NCI-H187 treated with DMSO at 0.1 percent for 48 hours (cell line): ENCODE measurements around the gene PARP2.
"Not testable (repeated sequence)": the region's sequence is repeated elsewhere in the genome, so short reads cannot be mapped to it uniquely, and the experiment has no call there.

ENCODE experiments used
- DNase-seq: peaks from one replicate; lab custom pipeline; 2025; lab: John Stamatoyannopoulos, UW

Gene PARP2

GRCh38 chr14:20347747-20348146 lies 4.3 kb downstream of the PARP2 start:
- DNase-seq = no peak

GRCh38 chr14:20350282-20350681 lies 6.8 kb downstream of the PARP2 start:
- no peak for DNase-seq

- DNase-seq = no peak
Measured at GRCh38 chr14:20350860-20351259, 7.4 kb downstream of the PARP2 start.

DNA sequence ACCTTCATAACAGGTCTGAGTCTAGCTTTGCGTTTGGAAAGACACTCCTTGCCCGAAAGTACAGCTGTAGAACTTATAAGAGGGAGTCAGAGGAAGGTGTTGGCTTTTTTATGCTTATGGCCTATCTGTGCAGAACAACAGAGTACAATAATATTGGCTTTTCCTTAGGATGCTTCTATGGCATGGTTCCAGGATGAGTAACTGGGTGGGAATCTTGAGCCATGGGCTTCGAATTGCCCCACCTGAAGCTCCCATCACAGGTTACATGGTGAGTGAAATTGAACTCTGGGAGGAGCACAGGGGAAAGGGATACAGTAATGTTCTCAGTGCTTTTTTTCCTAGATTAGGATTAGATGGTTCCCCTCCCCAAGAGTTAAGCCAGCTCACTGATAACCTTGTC lies 13.0 kb downstream of the PARP2 start:
- no peak for DNase-seq

DNA sequence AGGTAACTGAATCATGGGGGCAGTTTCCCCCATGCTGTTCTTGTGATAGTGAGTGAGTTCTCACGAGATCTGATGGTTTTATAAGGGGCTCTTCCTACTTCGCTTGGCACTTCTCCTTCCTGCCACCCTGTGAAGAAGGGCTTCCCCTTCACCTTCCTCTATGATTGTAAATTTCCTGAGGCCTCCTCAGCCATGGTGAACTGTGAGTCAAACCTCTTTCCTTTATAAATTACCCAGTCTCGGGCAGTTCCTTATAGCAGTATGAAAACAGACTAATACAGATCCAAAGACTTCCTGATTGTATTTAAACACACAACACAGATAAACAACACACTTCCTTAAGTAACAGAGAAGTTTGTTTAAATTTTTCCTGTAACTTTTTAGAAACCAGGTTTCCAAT lies 15.0 kb downstream of the PARP2 start:
- DNase-seq = not testable (repeated sequence)

GRCh38 chr14:20365928-20366327 lies 22.5 kb downstream of the PARP2 start:
- no peak for DNase-seq

DNA sequence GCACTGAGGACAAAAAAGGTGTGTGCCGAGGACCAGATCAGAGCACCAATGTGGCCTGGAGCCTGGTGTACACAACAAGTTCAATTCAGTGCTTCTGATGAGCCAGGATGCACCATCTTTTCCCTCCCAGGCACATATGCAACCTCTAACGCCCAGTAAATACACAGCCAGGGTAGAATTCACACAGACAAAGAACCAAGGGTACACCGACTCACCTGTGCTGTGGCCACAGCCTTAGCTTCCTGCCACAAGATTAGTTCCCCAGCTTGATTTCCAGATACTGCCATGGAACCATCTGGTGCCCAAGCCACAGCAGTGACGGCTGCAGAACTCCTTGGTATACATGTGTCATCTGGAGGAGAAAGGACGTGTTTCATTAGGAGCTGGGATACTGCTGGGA lies 29.4 kb downstream of the PARP2 start:
- no peak for DNase-seq

DNA sequence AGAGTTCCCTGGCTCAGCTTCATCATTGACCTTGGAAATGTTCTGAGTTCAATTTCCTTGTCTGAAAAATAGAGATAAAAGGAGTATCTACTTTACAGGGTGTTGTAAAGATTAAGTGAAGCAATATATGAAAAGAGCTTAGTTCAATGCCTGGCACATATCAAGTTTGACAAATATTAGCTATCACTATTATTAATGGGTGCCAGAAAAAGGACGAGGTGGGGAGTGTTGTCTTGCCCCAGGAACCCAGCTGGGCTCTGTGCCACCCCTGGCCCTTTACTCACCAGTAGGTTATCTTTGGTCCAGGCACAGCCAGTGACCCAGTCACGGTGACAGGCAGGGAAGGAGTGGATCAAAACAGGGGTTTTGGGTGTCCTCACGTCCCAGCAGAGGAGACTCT lies 32.0 kb downstream of the PARP2 start:
- no peak for DNase-seq

GRCh38 chr14:20376071-20376588 lies 32.7 kb downstream of the PARP2 start:
- DNase-seq = no peak

GRCh38 chr14:20377171-20377570 lies 33.7 kb downstream of the PARP2 start:
- no peak for DNase-seq

- DNase-seq = no peak
Measured at GRCh38 chr14:20379743-20380142, 36.3 kb downstream of the PARP2 start.

DNA sequence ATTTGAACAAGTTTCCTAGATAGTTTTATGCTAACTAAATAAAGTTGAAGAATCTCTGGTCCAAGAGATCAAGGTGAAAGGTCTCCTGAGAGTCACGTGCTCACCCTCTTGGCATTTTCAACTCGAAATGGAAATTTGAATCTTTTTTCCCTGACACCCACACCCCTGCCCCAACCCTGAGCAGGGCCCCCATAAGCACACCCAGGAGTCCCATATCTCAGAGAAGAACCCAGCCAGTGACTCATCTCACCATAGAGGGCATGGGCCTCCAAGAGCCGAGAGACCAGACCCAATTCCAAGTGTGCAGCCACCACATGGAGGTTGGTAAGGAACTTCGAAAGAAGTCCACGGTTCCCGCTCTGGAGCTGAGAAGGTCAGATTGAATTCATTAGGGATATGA lies 37.2 kb downstream of the PARP2 start:
- DNase-seq = no peak

DNA sequence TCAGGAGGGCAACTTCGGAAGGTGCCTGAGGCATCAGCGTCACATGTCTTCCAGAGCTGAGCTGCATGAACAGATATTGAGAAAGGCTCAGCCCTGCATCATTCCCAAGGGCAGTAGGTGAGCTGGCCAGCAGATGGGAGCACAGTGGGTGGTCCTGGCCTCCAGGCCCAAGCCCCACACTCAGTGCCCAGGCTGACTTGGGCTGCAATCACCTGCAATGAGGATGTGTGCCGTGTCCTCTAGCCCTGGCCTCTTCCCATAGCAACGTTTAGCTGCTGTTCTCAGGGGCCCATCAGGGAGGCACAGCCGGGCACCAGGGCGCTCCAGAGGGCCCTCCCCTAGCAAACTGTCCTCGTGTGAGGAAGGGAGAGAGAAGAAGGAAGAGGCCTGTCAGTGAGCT lies 37.9 kb downstream of the PARP2 start:
- no peak for DNase-seq

- DNase-seq = no peak
Measured at GRCh38 chr14:20382526-20382925, 39.1 kb downstream of the PARP2 start.

DNA sequence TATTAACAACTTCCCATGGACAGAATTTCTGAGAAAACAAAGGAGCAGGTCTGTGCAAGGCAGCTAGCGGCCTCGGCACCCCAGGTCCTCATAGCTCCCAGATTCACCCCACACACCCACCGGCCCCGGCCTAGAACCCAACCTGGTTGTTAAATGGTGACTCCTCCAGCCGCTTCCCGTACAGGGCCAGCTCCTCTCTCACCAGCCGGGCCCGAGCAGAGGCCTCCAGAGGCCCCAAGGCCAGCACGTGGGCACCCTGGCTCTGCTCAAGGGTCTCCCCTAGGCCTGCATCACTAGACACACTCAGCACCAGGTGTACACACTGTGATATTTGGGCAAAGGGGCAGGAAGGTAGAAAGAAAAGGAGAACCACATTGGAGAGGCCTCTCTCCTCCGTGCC lies 39.6 kb downstream of the PARP2 start:
- DNase-seq = no peak

GRCh38 chr14:20383636-20384035 lies 40.2 kb downstream of the PARP2 start:
- no peak for DNase-seq

- no peak for DNase-seq
Measured at GRCh38 chr14:20384321-20384720, 40.9 kb downstream of the PARP2 start.

DNA sequence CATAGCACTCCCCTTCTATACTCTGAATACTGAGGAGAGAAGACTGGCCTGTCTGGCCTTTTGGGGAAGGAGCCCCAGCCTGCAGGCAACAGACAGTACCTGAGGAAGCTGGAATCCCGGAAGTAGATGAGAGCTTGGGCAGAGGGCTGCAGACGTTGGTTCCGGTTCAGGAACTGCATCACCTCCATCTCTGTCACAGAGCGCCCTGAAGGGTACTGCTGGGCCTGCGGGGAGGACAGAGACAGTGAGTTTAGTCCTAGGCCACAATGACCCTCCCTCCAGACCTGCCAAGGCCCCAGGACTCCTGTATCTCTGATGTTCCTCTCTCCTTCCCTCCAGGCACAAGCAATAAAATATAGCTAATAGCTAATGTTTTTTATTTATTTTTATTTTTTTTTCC lies 41.5 kb downstream of the PARP2 start:
- no peak for DNase-seq

DNA sequence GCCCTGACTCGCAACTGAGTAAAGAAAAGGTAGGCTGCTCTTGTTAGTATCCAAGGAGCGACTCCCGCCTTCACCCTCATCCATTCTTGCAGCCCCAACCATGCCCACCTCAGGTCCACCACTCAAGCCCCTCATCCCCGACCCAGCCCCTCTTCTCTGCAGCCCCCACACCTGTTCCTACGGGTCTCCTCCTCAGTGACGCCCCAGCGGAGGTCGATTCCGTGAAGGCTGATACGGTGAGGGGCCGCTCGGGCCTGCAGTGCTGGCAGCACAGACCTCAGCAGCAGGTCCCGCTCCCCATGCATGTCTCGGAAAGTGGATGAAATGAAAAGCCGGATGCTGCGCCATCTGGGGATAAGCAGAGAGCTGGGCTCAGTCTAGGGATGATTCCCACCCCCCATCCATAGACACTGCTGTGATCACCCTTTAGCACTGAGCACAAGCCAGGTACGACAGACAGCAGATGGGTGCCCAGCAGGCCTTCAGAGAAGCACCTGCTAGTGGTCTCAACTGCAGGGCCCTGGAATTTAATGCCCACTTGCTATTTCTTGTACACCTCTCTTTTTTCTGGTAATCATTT lies 42.9 kb downstream of the PARP2 start:
- DNase-seq = no peak

DNA sequence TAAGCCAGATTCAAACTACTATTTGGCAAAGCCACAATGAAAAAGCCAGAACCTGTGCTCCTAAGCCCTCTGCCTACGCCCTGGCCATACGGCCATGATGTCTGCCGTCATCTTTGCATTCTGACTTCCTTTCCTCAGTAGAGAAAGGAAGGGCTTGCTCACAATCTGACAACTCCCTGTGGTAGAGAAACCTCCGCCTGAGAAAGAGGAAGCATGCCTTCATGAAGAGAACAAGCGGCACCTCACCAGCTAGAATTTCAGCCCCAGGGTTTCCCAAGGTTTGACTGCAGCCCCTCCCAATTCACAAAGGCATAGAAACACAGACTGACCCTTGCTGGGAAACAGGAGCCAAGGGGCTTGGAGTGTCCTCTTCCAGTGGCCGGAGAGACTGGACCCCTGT lies 44.1 kb downstream of the PARP2 start:
- DNase-seq = no peak

GRCh38 chr14:20388159-20388558 lies 44.7 kb downstream of the PARP2 start:
- no peak for DNase-seq

- DNase-seq = no peak
Measured at GRCh38 chr14:20391505-20391904, 48.1 kb downstream of the PARP2 start.

DNA sequence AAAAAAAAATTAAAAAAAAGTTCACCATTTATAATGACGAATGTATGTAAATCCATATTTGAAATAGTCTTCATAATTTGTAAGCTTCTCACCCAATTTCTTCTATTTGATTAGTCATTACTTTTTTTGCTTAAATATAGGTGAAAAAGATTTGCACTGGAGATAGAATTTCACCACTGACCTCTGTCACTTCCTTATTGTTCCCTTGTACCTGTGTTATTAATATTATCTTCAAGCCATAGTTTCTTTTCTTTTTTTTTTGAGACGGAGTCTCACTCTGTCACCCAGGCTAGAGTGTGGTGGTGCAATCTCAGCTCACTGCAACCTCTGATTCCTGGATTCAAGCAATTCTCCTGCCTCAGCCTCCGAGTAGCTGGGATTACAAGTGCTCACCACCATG lies 54.1 kb downstream of the PARP2 start:
- no peak for DNase-seq

- DNase-seq = no peak
Measured at GRCh38 chr14:20400589-20400964, 57.1 kb downstream of the PARP2 start.
